BLaER1 (cell line): ENCODE results near the gene TMA7.
A peak's percentile ranks its signal among the peaks of the same experiment; 100 is the strongest.

Source experiments
- H3K27ac ChIP-seq: shearing (Covaris generic); formaldehyde crosslinking; 2 replicates; pipeline ENCODE4 v1.8.1; 2022
- H3K27me3 ChIP-seq: shearing (Covaris generic); formaldehyde crosslinking; 2 replicates; pipeline ENCODE4 v1.8.1; 2022
- H3K36me3 ChIP-seq: shearing (Covaris generic); formaldehyde crosslinking; 2 replicates; pipeline ENCODE4 v1.8.1; 2022
- H3K4me1 ChIP-seq: shearing (Covaris generic); formaldehyde crosslinking; 2 replicates; pipeline ENCODE4 v1.8.1; 2022
- H3K4me2 ChIP-seq: shearing (Covaris generic); formaldehyde crosslinking; 2 replicates; pipeline ENCODE4 v1.8.1; 2022
- H3K4me3 ChIP-seq: shearing (Covaris generic); formaldehyde crosslinking; 2 replicates; pipeline ENCODE4 v1.8.1; 2022
- H3K9ac ChIP-seq: shearing (Covaris generic); formaldehyde crosslinking; 2 replicates; pipeline ENCODE4 v1.8.1; 2022
- H3K9me3 ChIP-seq: shearing (Covaris generic); formaldehyde crosslinking; 2 replicates; pipeline ENCODE4 v1.8.1; 2022
- H4K20me1 ChIP-seq: shearing (Covaris generic); formaldehyde crosslinking; 2 replicates; pipeline ENCODE4 v1.8.1; 2022
- Cebpa-rat ChIP-seq: shearing (Covaris generic); IDR thresholded peaks from 2 replicates; pipeline ENCODE4 v1.8.1; 2022

TMA7 gene

GRCh38 chr3:48414376-48415250, 25.4 kb upstream of the TMA7 start:
- Histone ChIP-seq H3K9me3 (no peaks in the 10 kb centered on the region), H3K27me3 (no peaks in the 10 kb centered on the region), H3K4me3 (no peak overlapping the region), H4K20me1 (peaks cover 93% of the 10 kb centered on the region), H3K4me1 (peaks cover 12% of the 10 kb centered on the region), H3K4me2 (no peak overlapping the region), H3K27ac (no peak overlapping the region), H3K36me3 (peaks cover 100% of the 10 kb centered on the region), H3K9ac (no peak overlapping the region)
- no peak for TF ChIP-seq Cebpa-rat

GRCh38 chr3:48415251-48415953, 24.7 kb upstream of the TMA7 start:
- Histone ChIP-seq H3K27me3 (no peaks in the 10 kb centered on the region), H4K20me1 (peaks cover 96% of the 10 kb centered on the region), H3K9ac (no peak overlapping the region), H3K9me3 (no peaks in the 10 kb centered on the region), H3K4me3 (no peak overlapping the region), H3K27ac (no peak overlapping the region), H3K4me1 (peaks cover 12% of the 10 kb centered on the region), H3K4me2 (no peak overlapping the region), H3K36me3 (peaks cover 99% of the 10 kb centered on the region)
- TF ChIP-seq Cebpa-rat, result no peak

- no peak overlapping the region for H3K27ac ChIP-seq
- H3K4me3 ChIP-seq, result no peak overlapping the region
- H3K9me3 ChIP-seq, result no peaks in the 10 kb centered on the region
- peaks cover 99% of the 10 kb centered on the region for H3K36me3 ChIP-seq
- peaks cover 96% of the 10 kb centered on the region for H4K20me1 ChIP-seq
- H3K27me3 ChIP-seq, result no peaks in the 10 kb centered on the region
- TF ChIP-seq Cebpa-rat, result no peak
- no peak overlapping the region for H3K9ac ChIP-seq
- peaks cover 12% of the 10 kb centered on the region for H3K4me1 ChIP-seq
- no peak overlapping the region for H3K4me2 ChIP-seq
Measured at GRCh38 chr3:48416091-48416505, 24.0 kb upstream of the TMA7 start.

- H3K9ac ChIP-seq, result no peak overlapping the region
- peaks cover 12% of the 10 kb centered on the region for H3K4me1 ChIP-seq
- TF ChIP-seq Cebpa-rat, result no peak
- no peak overlapping the region for H3K27ac ChIP-seq
- H3K4me2 ChIP-seq, result no peak overlapping the region
- H3K9me3 ChIP-seq, result no peaks in the 10 kb centered on the region
- H4K20me1 ChIP-seq, result peaks cover 96% of the 10 kb centered on the region
- H3K4me3 ChIP-seq, result no peak overlapping the region
- peaks cover 99% of the 10 kb centered on the region for H3K36me3 ChIP-seq
- H3K27me3 ChIP-seq, result no peaks in the 10 kb centered on the region
Measured at GRCh38 chr3:48416546-48416945, 23.5 kb upstream of the TMA7 start.

GRCh38 chr3:48417529-48418108, 22.4 kb upstream of the TMA7 start:
- Histone ChIP-seq H3K36me3 (peaks cover 99% of the 10 kb centered on the region), H3K4me1 (peaks cover 23% of the 10 kb centered on the region), H3K27me3 (no peaks in the 10 kb centered on the region), H3K9ac (no peak overlapping the region), H3K4me2 (no peak overlapping the region), H3K4me3 (no peak overlapping the region), H3K9me3 (no peaks in the 10 kb centered on the region), H3K27ac (no peak overlapping the region), H4K20me1 (peaks cover 98% of the 10 kb centered on the region)
- TF ChIP-seq Cebpa-rat, result no peak

GRCh38 chr3:48418140-48418539, 21.9 kb upstream of the TMA7 start:
- TF ChIP-seq Cebpa-rat, result no peak
- Histone ChIP-seq H3K27ac (no peak overlapping the region), H3K9ac (no peak overlapping the region), H3K4me1 (peaks cover 27% of the 10 kb centered on the region), H3K27me3 (no peaks in the 10 kb centered on the region), H3K36me3 (peaks cover 99% of the 10 kb centered on the region), H4K20me1 (peaks cover 98% of the 10 kb centered on the region), H3K9me3 (no peaks in the 10 kb centered on the region), H3K4me3 (no peak overlapping the region), H3K4me2 (no peak overlapping the region)

- no peak overlapping the region for H3K4me3 ChIP-seq
- peaks cover 100% of the 10 kb centered on the region for H4K20me1 ChIP-seq
- H3K4me2 ChIP-seq, result no peak overlapping the region
- H3K4me1 ChIP-seq, result peaks cover 27% of the 10 kb centered on the region
- peaks cover 99% of the 10 kb centered on the region for H3K36me3 ChIP-seq
- TF ChIP-seq Cebpa-rat, result no peak
- no peaks in the 10 kb centered on the region for H3K27me3 ChIP-seq
- H3K27ac ChIP-seq, result no peak overlapping the region
- H3K9me3 ChIP-seq, result no peaks in the 10 kb centered on the region
- H3K9ac ChIP-seq, result no peak overlapping the region
Measured at GRCh38 chr3:48418651-48419050, 21.4 kb upstream of the TMA7 start.

- Histone ChIP-seq H4K20me1 (peaks cover 100% of the 10 kb centered on the region), H3K36me3 (peaks cover 99% of the 10 kb centered on the region), H3K27ac (0 out of 2 replicates have a peak overlapping the region, but pooled peaks have one; percentile 13), H3K9ac (no peak overlapping the region), H3K4me3 (no peak overlapping the region), H3K4me1 (peaks cover 27% of the 10 kb centered on the region), H3K9me3 (no peaks in the 10 kb centered on the region), H3K4me2 (no peak overlapping the region), H3K27me3 (no peaks in the 10 kb centered on the region)
- TF ChIP-seq Cebpa-rat, result no peak
Measured at GRCh38 chr3:48419149-48419548, 20.9 kb upstream of the TMA7 start.

- Histone ChIP-seq H3K9me3 (no peaks in the 10 kb centered on the region), H3K4me1 (peaks cover 30% of the 10 kb centered on the region), H3K4me2 (no peak overlapping the region), H3K27me3 (no peaks in the 10 kb centered on the region), H3K27ac (no peak overlapping the region), H3K36me3 (peaks cover 99% of the 10 kb centered on the region), H3K4me3 (no peak overlapping the region), H4K20me1 (peaks cover 100% of the 10 kb centered on the region), H3K9ac (no peak overlapping the region)
- no peak for TF ChIP-seq Cebpa-rat
Measured at GRCh38 chr3:48419597-48419996, 20.5 kb upstream of the TMA7 start.

- TF ChIP-seq Cebpa-rat, result no peak
- Histone ChIP-seq H3K9me3 (no peaks in the 10 kb centered on the region), H4K20me1 (peaks cover 100% of the 10 kb centered on the region), H3K27ac (no peak overlapping the region), H3K36me3 (peaks cover 99% of the 10 kb centered on the region), H3K4me2 (no peak overlapping the region), H3K27me3 (no peaks in the 10 kb centered on the region), H3K4me3 (no peak overlapping the region), H3K9ac (no peak overlapping the region), H3K4me1 (peaks cover 40% of the 10 kb centered on the region)
Measured at GRCh38 chr3:48420561-48420960, 19.5 kb upstream of the TMA7 start.
